ENCODE results near the gene GNAO1.

- TF ChIP-seq, protein P1, sequence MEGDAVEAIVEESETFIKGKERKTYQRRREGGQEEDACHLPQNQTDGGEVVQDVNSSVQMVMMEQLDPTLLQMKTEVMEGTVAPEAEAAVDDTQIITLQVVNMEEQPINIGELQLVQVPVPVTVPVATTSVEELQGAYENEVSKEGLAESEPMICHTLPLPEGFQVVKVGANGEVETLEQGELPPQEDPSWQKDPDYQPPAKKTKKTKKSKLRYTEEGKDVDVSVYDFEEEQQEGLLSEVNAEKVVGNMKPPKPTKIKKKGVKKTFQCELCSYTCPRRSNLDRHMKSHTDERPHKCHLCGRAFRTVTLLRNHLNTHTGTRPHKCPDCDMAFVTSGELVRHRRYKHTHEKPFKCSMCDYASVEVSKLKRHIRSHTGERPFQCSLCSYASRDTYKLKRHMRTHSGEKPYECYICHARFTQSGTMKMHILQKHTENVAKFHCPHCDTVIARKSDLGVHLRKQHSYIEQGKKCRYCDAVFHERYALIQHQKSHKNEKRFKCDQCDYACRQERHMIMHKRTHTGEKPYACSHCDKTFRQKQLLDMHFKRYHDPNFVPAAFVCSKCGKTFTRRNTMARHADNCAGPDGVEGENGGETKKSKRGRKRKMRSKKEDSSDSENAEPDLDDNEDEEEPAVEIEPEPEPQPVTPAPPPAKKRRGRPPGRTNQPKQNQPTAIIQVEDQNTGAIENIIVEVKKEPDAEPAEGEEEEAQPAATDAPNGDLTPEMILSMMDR (IDR thresholded peaks at IDR 0.05), result no peak
- no peak for TF ChIP-seq POLR2A (IDR thresholded peaks at IDR 0.05)
Measured at GRCh38 chr16:56387396-56387795, 196.1 kb downstream of the GNAO1 start.
